ENCODE measurements around the gene TBC1D10B.

- no peak for TF ChIP-seq ATF2 (IDR thresholded peaks at IDR 0.05; ENCODE audit: low read length)
- TF ChIP-seq POLR2A (IDR thresholded peaks at IDR 0.05; ENCODE audit: control extremely low read depth in 1 of 2, low read depth in 2 of 2, low read length in 2 of 2) = no peak; a peak in 1 of 3 replicates
- TF ChIP-seq CTCF (IDR thresholded peaks at IDR 0.05; ENCODE audit: control extremely low read depth in 1 of 3, insufficient read depth in 1 of 3, low read depth in 1 of 3, low read length in 3 of 3) = peak in 1 of 3 experiments; percentile 4; a peak in 1 of 4 replicates
- no peak for TF ChIP-seq CEBPB (IDR thresholded peaks at IDR 0.05; ENCODE audit: low read depth, low read length)
- no peak for TF ChIP-seq FOSL1 (IDR thresholded peaks at IDR 0.05; ENCODE audit: insufficient read depth, low read depth, low read length)
- TF ChIP-seq ZNF274 (IDR thresholded peaks at IDR 0.05; ENCODE audit: borderline replicate concordance, extremely low read depth, low read length) = no peak
- no peak for TF ChIP-seq JUND (IDR thresholded peaks at IDR 0.05; ENCODE audit: low read length)
These were observed 297 bp downstream of the TBC1D10B start for GRCh38 chr16:30369938-30370455.
